Hematopoietic multipotent progenitor cell treated with erythropoietin and hydrocortisone succinate and interleukin-3 and kit ligand, for 17 days (in vitro differentiated cells): Measurements from ENCODE around the gene TNFSF15.

Experiments used
- DNase-seq: peaks from one replicate; pipeline ENCODE4 v3.0.0-alpha.2; 2015; ENCODE audit warnings: low spot score

The TNFSF15 gene

DNA sequence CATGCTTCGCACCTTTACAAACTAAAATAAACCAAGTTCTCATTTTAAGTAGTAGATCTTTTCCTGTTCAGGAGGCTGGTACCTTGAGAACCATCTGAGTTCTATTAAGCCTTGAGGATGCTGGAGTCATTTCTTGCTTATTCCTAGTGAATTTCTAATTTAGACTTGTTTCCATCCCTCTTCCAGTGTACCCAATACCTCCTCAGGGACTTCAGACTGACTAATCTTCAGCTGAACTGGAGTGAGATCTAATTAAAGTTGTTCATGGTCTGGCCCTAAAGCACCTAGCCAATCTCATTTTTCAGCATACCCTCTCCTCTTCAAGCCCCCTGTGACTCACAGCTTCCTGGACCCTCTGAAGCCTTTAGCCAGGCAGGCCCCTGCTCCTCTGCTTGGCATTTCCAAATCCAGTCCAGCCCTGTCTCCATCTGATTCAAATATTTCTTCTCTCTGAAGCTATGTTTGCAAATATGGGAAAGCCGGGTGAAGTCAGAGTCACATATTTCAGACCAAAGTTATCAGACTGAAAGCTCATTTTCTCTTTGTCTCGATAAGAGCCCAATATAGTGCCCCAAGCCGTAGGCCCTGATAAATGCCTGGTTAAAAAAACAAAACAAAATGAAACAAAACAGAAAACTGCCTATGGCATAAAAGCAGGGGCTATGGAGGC, 19.4 kb upstream of the TNFSF15 start:
- DNase-seq, result no peak

GRCh38 chr9:114824110-114824509, 18.3 kb upstream of the TNFSF15 start:
- DNase-seq, result no peak

- no peak for DNase-seq
Measured at GRCh38 chr9:114823441-114823840, 17.6 kb upstream of the TNFSF15 start.

GRCh38 chr9:114822708-114823107, 16.9 kb upstream of the TNFSF15 start:
- DNase-seq, result no peak

DNA sequence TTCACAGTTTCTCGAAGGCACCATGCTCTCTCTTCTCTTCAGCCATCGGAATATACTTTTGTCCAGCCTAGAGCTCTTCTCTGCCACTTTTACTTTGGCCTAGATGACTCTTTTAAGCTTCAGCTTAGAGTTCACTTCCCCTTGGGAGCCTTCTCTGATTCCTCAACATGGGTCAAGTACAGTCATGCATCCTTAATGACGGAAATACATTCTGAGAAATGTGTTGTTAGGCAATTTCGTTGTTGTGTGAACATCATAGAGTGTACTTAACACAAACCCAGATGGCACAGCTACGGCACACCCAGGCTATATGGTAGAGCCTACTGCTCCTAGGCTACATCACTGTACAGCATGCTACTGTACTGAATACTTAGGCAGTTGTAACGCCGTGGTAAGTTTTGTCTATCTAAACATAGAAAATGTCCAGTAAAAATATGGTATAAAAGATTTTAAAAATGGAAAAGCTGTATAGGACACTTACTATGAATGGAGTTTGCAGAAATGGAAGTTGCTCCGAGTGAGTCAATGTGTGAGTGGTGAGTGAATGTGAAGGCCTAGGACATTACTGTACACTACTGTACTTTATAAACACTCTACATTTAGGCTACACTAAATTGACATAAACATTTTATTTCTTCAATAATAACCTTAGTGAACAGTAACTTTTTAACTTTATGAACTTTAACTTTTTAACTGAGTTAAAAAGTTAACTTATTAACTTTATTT, 15.1 kb upstream of the TNFSF15 start:
- DNase-seq, result no peak

DNA sequence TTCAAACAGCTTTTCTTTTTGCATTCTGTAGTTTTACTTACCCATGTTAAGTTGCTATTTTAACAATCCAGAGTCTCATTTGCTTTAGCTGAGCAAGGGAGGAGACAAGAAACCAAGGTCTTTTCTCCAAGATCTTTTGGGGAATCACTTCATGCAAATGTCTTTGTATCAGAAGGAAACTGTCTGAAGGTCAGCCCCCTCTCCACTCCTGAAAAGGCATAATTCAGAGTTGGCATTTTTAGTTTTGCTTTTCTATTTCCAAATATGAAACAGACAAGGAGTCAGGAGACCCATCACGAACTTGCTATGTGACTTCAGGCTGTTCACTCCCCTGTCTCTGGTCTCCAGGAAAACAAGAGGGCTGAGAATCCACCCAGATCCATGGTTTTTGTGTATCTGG, 12.3 kb upstream of the TNFSF15 start:
- no peak for DNase-seq

DNA sequence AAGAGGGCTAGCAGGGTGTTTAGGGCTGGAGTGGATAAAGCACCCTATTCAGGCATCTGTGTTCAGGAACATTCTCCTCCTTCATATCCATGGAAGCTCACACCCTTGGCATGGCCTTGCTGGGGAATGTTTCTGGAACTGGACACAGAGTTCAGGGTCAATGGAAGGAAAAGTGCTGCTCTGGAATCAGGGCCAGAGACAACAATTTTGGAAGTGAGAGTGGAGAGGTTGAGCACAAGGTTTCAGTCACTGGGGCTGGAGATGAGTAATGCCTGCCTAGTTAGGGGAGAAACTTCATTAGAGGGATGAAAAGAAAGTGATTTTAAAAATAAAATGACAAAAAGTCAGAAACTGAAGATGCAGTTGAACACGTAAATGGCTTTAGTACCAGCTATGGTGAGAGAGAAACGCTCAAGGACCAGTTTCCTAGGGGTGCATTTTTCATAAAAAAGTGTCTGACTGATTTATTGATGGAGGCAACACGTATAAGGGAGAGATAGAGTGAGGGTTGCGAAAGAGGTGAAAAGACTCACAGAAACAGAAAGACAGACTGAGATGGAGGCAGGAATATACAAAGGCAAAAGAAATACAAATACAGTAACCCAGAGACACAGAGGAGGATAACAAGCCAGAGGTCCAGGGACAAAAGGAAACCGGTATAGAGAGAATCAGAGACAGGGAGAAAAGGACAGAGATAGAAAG, 8.0 kb upstream of the TNFSF15 start:
- DNase-seq, result no peak

GRCh38 chr9:114811966-114812636, 6.3 kb upstream of the TNFSF15 start:
- no peak for DNase-seq

GRCh38 chr9:114811301-114811700, 5.5 kb upstream of the TNFSF15 start:
- DNase-seq, result no peak

DNA sequence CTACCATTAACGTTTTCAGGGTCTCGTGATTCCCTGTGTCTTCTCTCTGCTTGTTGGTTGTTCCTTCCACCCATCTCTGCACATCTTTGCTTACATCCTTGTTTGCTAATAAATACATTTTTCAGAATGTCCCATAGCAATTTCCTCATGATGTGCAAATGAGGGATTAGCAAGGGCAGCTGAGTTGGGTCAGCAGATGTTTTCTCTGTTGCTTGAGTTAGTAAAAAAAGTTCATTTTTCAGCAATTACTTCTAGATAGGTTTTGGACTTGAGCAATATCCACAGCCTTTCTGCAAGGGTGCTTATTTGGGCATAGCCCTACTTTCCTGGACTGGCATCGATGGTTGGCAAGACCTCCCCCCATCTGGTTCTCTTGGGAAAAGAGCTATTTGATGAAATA, 4.8 kb upstream of the TNFSF15 start:
- DNase-seq, result no peak

- no peak for DNase-seq
Measured at GRCh38 chr9:114806526-114806900, 674 bp upstream of the TNFSF15 start.

DNA sequence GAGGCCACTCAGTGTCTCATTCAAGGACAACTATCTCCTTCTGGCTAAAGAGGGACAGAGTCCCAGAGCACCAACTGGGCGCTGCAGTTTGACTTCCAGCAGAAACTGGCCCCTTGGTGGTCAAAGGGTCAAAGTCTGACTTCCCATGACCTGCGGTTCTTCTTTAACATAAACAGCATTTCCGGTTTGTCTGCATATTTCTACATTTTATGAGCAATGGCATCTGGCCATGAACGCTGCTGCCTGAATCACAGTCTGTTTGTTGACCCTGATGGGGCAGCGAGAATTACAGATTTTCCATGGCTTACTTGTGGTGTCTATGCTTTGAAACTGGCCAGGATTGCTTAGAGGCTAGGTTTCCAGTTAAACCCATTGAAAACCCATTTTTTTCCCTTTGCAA, 1.3 kb downstream of the TNFSF15 start:
- DNase-seq, result no peak

DNA sequence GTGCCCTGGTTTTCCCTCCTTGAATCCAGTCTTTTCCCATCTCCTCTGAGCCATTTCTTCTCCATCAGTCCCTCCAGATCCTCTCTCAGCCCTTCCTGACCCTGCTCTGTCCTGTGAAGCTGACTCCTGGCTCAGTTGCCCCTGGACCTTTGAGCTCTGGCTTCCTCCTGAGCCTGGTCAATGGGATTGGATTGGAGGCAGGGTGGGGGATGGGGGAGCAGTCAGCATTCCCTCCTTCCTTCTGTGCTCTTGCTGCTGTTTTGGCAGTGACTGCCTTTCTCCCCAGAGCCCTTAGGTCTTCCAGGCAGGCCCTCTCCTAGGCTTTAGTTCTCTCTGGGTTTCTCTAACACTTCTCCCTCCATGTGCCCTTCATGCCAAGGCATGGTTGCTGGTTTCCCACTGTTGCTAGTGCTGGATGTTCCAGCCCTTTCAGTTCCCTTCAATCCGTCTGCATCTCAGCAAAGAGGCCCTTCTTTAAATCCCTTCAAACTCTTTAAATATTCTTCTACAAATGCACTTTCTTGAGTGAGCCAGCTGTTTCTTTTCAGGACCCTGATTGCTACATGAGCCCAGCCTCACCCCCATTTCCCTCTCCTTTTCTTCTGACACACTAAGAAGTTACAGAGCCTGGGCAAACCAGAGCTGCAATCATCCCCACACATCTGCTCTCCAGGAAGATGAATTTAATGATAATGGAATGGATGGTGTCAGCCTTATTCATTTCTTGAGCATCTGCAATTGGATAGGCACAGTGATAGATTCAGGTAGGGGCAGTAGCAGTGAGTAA, 2.2 kb downstream of the TNFSF15 start:
- DNase-seq, result no peak

DNA sequence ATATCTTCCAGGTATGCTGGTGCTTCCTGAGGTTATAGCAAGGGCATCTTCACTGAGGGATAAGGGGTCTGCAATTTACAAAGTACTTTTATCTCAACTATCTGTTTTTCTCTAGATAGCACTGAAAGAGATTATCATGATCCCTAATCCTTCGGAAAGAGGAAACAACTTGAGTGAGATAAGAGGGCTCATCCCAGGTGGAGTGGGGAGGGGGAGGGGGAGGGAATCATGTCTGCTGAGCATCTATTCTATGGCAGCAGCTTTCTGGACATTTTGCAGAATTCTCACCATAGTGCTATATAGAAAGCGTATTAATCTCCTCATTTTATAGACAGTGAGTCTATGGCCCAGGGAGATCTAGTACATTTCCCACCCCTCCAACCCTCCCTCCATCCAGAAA, 5.9 kb downstream of the TNFSF15 start:
- no peak for DNase-seq

DNA sequence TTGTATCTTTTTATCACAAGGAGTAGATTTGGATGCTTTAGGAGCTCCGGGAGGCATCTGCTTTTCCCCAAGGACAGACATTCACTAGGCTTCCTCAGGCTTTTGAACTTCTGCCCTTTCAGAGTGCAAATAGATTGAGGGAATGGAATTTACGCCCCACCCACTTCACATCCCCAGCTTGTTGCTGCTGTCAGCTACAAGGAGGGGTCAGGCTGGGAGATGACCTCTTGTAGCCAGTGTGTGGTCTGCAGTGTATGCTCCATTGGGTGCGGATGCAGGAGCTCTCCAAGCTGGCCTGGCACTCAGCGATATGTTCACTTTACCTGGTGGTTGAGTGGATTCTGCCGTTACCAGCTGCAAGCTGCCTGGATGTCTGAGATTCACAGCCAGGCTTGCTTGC, 6.4 kb downstream of the TNFSF15 start:
- DNase-seq, result no peak

DNA sequence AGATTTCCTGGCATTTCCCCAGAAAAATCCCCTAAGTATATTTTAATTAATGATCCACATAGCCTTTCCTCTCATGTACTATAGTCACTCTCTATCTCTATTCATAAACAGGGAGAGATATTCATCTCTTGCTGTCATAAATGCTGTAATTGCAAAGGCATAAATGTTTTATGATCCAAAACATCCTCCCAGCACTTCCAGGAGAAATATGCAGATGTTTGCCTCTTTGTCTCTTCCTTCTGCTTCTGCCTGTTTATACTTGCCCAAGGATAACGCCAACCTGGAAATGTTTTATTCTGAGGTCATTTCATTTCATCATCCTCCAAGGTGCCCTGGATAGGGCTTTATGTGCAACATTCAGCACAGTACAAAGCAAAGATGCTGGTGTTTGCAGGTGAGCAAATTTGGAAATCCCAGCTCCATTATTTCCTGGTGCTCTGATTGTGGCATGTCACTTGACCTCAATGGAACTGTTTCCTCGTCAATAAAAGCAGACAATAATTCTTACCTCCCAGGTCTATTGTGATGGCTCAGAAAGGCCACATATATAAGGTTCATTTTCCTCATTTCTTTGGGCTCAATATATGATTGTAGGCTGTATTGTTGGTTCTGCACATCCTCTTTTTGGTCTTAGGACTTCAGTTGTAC, 6.9 kb downstream of the TNFSF15 start:
- no peak for DNase-seq

DNA sequence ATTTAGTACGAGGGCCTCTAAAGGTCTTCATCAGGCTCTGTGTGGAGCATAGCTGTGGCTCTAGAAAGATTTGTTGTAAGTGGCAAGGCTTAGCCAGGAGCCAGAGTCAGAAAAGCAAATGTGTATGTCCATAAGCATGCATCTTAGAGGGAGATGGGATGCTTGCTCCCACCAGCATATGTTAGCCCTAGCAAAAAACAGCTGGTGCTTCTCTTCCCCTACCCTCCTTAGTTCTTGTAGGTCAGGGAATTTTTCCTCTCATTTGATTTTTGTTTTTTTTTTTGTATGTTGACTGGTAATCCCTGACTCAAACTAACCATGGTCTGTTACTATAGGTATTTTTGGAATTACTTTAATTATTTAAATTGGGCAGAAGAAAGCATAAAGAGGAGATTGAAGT, 7.7 kb downstream of the TNFSF15 start:
- DNase-seq, result no peak

DNA sequence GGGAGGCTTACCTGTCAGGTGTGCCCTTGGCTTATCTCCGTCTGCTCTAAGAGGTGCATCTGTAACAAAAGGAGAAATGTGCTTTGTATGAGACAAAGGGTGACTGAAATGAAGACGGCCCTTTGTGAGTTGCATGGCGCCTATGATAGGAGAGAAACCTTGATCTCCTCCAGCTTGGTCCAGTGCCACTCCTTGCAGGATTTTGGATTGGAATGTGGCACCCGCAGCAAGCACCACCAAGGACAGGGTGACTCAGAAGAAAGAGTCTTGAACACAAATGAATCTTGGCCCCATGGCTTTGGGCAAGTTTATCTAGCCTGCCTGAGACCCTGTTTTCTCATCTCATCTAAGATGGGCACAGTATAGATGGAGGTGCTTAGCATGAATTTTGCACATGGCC, 13.4 kb downstream of the TNFSF15 start:
- no peak for DNase-seq

- DNase-seq, result no peak
Measured at GRCh38 chr9:114791736-114792135, 14.1 kb downstream of the TNFSF15 start.

- no peak for DNase-seq
Measured at GRCh38 chr9:114791312-114791711, 14.5 kb downstream of the TNFSF15 start.

GRCh38 chr9:114790521-114790920, 15.3 kb downstream of the TNFSF15 start:
- no peak for DNase-seq

- no peak for DNase-seq
Measured at GRCh38 chr9:114789006-114789405, 16.8 kb downstream of the TNFSF15 start.
